ENCODE results near the gene SPHK2. TPM values are rescaled to one million over a fixed set of nuclear protein-coding genes. Genes with fewer than 3 reads are reported as not detected.

Gene SPHK2
- total RNA-seq, 1 experiment from 2014 or later, result 19.9 TPM

DNA sequence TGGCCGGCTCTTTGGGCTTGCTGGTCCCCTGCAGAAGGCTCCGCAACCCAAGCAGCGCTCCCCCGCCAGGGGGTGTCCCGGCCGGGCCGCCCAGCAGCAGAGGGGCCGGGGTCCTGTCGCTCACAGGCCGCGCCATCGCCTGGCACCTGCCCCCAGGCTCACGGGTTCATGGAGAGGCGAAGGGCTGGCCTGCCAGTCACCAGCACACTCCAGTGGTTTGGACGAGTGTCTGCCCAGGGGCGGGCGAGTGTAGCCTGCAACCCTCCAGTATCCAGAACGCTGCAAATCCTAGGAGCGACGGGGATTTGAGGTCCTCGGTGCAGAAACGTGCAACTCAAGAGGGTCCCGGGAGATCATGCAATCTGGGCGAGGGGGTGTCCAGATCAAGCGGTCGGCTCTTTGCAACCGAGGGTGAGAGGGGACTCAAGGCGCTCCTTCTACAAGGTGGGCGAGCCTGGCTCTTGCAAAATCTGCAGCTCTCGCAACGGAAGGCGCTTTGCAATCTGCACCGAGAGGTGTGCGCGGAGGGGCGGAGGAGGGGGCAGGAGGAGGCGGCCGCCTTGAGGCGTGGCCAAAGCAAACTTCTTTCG is 17.6 kb downstream of the SPHK2 start, which contains the start of gene DBP:
Gene DBP, minus strand, starts transcription at position 521 of the 590 bp plus-strand sequence. Its CDS starts 385 bp downstream, at position 136.
- ChIA-PET RAD21 (ENCODE audit: low non-redundant PET in 1 of 2, low total read pairs in 2 of 2, uncharacterized antibody in 2 of 2, unreplicated experiment in 2 of 2) (no interaction called here), CTCF (no interaction called here), POLR2A (interaction anchor here (1.0 to 2.3 kb wide), 4 partner anchors 9 to 20 kb away, joined by 3 to 16 read pairs (median 8); partner anchors contain the start of genes CA11, RPL18 and SPHK2)
- Histone ChIP-seq H3K27me3 (ENCODE audit: insufficient read depth, low read length) (no peaks in the 10 kb centered on the region), H3K4me2 (ENCODE audit: low read length) (peak within 1 kb of the TSS; percentile 93), H3K9ac (ENCODE audit: low read length) (peak within 1 kb of the TSS; percentile 96), H3K9me2 (ENCODE audit: insufficient read depth) (no peaks in the 10 kb centered on the region), H3K36me3 (ENCODE audit: control insufficient read depth in 1 of 2, insufficient read depth in 2 of 2, low read length in 2 of 2) (0 out of 4 replicates have a peak, but pooled peaks cover 0 to 3% of the 10 kb centered on the region in 2 experiments), H3K4me3 (replicated peaks in 1 of 2; ENCODE audit: low read depth in 1 of 2, low read length in 2 of 2) (peak within 1 kb of the TSS; percentile 57 to 83), H3K79me2 (ENCODE audit: insufficient read depth, low read length) (peaks cover 18% of the 10 kb centered on the region), H2AFZ (ENCODE audit: low read depth, low read length, poor library complexity, severe bottlenecking) (no peak within 1 kb of the TSS), H3K27ac (ENCODE audit: low read depth, low read length) (peak within 1 kb of the TSS; percentile 95), H3K9me3 (ENCODE audit: control insufficient read depth in 1 of 2, insufficient read depth in 1 of 2, low read depth in 1 of 2, low read length in 2 of 2) (no peaks in the 10 kb centered on the region), H3K4me1 (ENCODE audit: control insufficient read depth in 1 of 2, insufficient read depth in 2 of 2, low read length in 2 of 2) (peaks cover 29 to 71% of the 10 kb centered on the region in 2 experiments), H4K20me1 (ENCODE audit: insufficient read depth) (no peaks in the 10 kb centered on the region)
- DNase-seq (ENCODE audit: low read depth, low spot score) (no peak), ATAC-seq (peak; percentile 5; the same call in 1 of the 2 replicates)
- TSS peak; percentile 44 for BruUV-seq (replicated peaks)
- intact Hi-C loops (cut with micrococcal nuclease), result no loop called here
- TF ChIP-seq POLR2AphosphoS5 (IDR thresholded peaks at IDR 0.05; ENCODE audit: low read depth, low read length) (peak; percentile 81), ZFX (IDR thresholded peaks at IDR 0.05) (0 out of 2 replicates have a peak, but pooled peaks have one; percentile 18), EZH2phosphoT487 (IDR thresholded peaks at IDR 0.05; ENCODE audit: borderline replicate concordance) (no peak)
- TF ChIP-seq, protein P1, sequence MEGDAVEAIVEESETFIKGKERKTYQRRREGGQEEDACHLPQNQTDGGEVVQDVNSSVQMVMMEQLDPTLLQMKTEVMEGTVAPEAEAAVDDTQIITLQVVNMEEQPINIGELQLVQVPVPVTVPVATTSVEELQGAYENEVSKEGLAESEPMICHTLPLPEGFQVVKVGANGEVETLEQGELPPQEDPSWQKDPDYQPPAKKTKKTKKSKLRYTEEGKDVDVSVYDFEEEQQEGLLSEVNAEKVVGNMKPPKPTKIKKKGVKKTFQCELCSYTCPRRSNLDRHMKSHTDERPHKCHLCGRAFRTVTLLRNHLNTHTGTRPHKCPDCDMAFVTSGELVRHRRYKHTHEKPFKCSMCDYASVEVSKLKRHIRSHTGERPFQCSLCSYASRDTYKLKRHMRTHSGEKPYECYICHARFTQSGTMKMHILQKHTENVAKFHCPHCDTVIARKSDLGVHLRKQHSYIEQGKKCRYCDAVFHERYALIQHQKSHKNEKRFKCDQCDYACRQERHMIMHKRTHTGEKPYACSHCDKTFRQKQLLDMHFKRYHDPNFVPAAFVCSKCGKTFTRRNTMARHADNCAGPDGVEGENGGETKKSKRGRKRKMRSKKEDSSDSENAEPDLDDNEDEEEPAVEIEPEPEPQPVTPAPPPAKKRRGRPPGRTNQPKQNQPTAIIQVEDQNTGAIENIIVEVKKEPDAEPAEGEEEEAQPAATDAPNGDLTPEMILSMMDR (IDR thresholded peaks at IDR 0.05 in 2 of 3, conservative IDR thresholded peaks at IDR 0.05 in 1 of 3; ENCODE audit: borderline replicate concordance in 1 of 3, insufficient read depth in 1 of 3, low read depth in 2 of 3, low read length in 2 of 3), result peak in 2 of 3 experiments; percentile 16 to 18; a peak in 3 of 6 replicates

DNA sequence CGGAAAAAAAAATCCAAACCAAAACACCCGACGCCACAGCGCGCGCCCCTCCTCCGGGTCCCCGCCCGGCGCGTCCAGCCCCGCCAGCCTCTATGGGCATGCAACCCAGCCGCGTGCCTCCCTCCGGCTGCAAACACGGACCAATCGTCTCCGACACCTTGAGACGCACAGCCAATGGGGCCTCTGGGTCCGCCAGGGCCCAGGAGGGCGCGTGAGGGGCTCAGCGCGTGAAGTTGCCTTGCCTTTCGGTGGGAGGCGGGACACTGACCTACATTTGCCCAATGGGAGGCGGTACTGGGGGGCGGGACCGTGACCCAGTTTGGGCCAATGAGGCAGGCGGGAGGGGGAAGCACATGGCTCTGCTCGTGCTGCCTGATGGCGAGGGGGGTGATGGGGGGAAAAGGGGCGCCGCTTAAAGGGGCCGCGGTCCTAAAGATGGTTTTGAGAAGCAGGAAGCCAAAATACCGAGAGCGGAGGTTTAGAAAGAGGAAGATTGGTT is 18.2 kb downstream of the SPHK2 start:
- Histone ChIP-seq H3K4me3 (replicated peaks in 1 of 2; ENCODE audit: low read depth in 1 of 2, low read length in 2 of 2) (peak overlapping the region; percentile 57 to 83), H3K9ac (ENCODE audit: low read length) (peak overlapping the region; percentile 96), H3K9me2 (ENCODE audit: insufficient read depth) (no peaks in the 10 kb centered on the region), H3K9me3 (ENCODE audit: control insufficient read depth in 1 of 2, insufficient read depth in 1 of 2, low read depth in 1 of 2, low read length in 2 of 2) (no peaks in the 10 kb centered on the region), H3K79me2 (ENCODE audit: insufficient read depth, low read length) (peaks cover 18% of the 10 kb centered on the region), H2AFZ (ENCODE audit: low read depth, low read length, poor library complexity, severe bottlenecking) (no peak overlapping the region), H4K20me1 (ENCODE audit: insufficient read depth) (no peaks in the 10 kb centered on the region), H3K36me3 (ENCODE audit: control insufficient read depth in 1 of 2, insufficient read depth in 2 of 2, low read length in 2 of 2) (0 out of 4 replicates have a peak, but pooled peaks cover 0 to 2% of the 10 kb centered on the region in 2 experiments), H3K4me2 (ENCODE audit: low read length) (peak overlapping the region; percentile 93), H3K27ac (ENCODE audit: low read depth, low read length) (peak overlapping the region; percentile 95), H3K27me3 (ENCODE audit: insufficient read depth, low read length) (no peaks in the 10 kb centered on the region), H3K4me1 (ENCODE audit: control insufficient read depth in 1 of 2, insufficient read depth in 2 of 2, low read length in 2 of 2) (peaks cover 29 to 68% of the 10 kb centered on the region in 2 experiments)
- POLR2A ChIA-PET, result interaction anchor here (0.7 to 2.3 kb wide), 5 partner anchors 9 to 22 kb away, joined by 3 to 16 read pairs (median 4); partner anchors contain the start of genes CA11, RPL18 and SPHK2
- intact Hi-C loops (cut with micrococcal nuclease), result no loop called here
- DNase-seq (ENCODE audit: low read depth, low spot score), result peak; percentile 99
- no TSS peak for BruUV-seq (replicated peaks)
- peak; percentile 72 for ATAC-seq
- CTCF ChIA-PET, result interaction anchor here (0.6 kb wide), 1 partner anchor 9 kb away, joined by 5 read pairs; the partner anchor contains the start of gene CA11
- RAD21 ChIA-PET (ENCODE audit: low non-redundant PET in 1 of 2, low total read pairs in 2 of 2, uncharacterized antibody in 2 of 2, unreplicated experiment in 2 of 2), result no interaction called here
- TF ChIP-seq, protein P2, sequence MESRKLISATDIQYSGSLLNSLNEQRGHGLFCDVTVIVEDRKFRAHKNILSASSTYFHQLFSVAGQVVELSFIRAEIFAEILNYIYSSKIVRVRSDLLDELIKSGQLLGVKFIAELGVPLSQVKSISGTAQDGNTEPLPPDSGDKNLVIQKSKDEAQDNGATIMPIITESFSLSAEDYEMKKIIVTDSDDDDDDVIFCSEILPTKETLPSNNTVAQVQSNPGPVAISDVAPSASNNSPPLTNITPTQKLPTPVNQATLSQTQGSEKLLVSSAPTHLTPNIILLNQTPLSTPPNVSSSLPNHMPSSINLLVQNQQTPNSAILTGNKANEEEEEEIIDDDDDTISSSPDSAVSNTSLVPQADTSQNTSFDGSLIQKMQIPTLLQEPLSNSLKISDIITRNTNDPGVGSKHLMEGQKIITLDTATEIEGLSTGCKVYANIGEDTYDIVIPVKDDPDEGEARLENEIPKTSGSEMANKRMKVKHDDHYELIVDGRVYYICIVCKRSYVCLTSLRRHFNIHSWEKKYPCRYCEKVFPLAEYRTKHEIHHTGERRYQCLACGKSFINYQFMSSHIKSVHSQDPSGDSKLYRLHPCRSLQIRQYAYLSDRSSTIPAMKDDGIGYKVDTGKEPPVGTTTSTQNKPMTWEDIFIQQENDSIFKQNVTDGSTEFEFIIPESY (IDR thresholded peaks at IDR 0.05; ENCODE audit: extremely low read depth, insufficient replicate concordance, low read length), result peak; percentile 4
- TF ChIP-seq CBX3 (IDR thresholded peaks at IDR 0.05; ENCODE audit: low read depth) (no peak), POLR2A (IDR thresholded peaks at IDR 0.05; ENCODE audit: borderline replicate concordance, extremely low read depth, insufficient read depth, insufficient read length) (no peak), POLR2AphosphoS5 (IDR thresholded peaks at IDR 0.05; ENCODE audit: low read depth, low read length) (peak; percentile 13), YY1 (IDR thresholded peaks at IDR 0.05; ENCODE audit: extremely low read depth, insufficient replicate concordance, low read depth, low read length) (peak; percentile 60), RAD21 (IDR thresholded peaks at IDR 0.05; ENCODE audit: low read depth) (no peak)
- TF ChIP-seq, protein P1 (IDR thresholded peaks at IDR 0.05 in 2 of 3, conservative IDR thresholded peaks at IDR 0.05 in 1 of 3; ENCODE audit: borderline replicate concordance in 1 of 3, insufficient read depth in 1 of 3, low read depth in 2 of 3, low read length in 2 of 3), result no peak
